HEK293 (cell line): ENCODE results near the gene MC2R.

ENCODE experiments used
- CTCF ChIA-PET: fragments of 350-600 bp; formaldehyde crosslinking; extraction: SDS; loops from one replicate; lab custom pipeline; 2021; ENCODE audit warnings: antibody characterized with exemption; lab: Yijun Ruan, JAX
- POLR2A ChIA-PET: fragments of 300-600 bp; formaldehyde crosslinking; extraction: SDS; loops from one replicate; lab custom pipeline; 2020; ENCODE audit warnings: antibody characterized with exemption, inconsistent platforms; lab: Yijun Ruan, JAX
- H3K27ac ChIP-seq: fragments of 200-500 bp; sonication (Bioruptor generic); 2 replicates; pipeline ENCODE4 v1.5.1; 2014; ENCODE audit warnings: low read depth, low read length, control low read depth, inconsistent platforms; ENCODE audit errors: extremely low read depth
- H3K36me3 ChIP-seq, 2 experiments: fragments of 200-500 bp in 1 of 2; sonication (Bioruptor generic) in 1 of 2; 1 replicate in 1 of 2; 2 replicates in 1 of 2; pipeline ENCODE4 v1.5.1; 2014 to 2017; ENCODE audit warnings: inconsistent platforms in 2 of 2, low read length in 2 of 2; ENCODE audit not compliant: control insufficient read depth in 2 of 2, insufficient read depth in 1 of 2
- H3K4me1 ChIP-seq: fragments of 200-500 bp; sonication (Bioruptor generic); 2 replicates; pipeline ENCODE4 v1.5.1; 2014; ENCODE audit warnings: mild to moderate bottlenecking, low read length, inconsistent platforms; ENCODE audit not compliant: control insufficient read depth, insufficient read depth
- H3K4me3 ChIP-seq: 2 replicates; pipeline ENCODE4 v1.5.1; 2011; ENCODE audit warnings: low read depth, mild to moderate bottlenecking, control low read depth, low read length, moderate library complexity
- H3K9me3 ChIP-seq: fragments of 200-500 bp; sonication (Bioruptor generic); 2 replicates; pipeline ENCODE4 v1.5.1; 2014; ENCODE audit warnings: low read depth, low read length, inconsistent platforms; ENCODE audit not compliant: control insufficient read depth, insufficient read depth
- FEZF1 ChIP-seq: fragments of 450-650 bp; formaldehyde crosslinking; IDR thresholded peaks from 2 replicates; pipeline ENCODE4 v1.5.1; 2016; ENCODE audit warnings: missing biosample characterization, missing genetic modification characterization
- GFI1B ChIP-seq: fragments of 450-650 bp; formaldehyde crosslinking; IDR thresholded peaks from 2 replicates; pipeline ENCODE4 v1.5.1; 2016; ENCODE audit warnings: missing biosample characterization, missing genetic modification characterization
- KLF7 ChIP-seq: fragments of 450-650 bp; formaldehyde crosslinking; IDR thresholded peaks from 2 replicates; pipeline ENCODE4 v1.5.1; 2016; ENCODE audit warnings: missing biosample characterization, missing genetic modification characterization, borderline replicate concordance
- MZF1 ChIP-seq: fragments of 450-650 bp; formaldehyde crosslinking; IDR thresholded peaks from 2 replicates; pipeline ENCODE4 v1.5.1; 2017; ENCODE audit warnings: missing biosample characterization, missing genetic modification characterization, borderline replicate concordance
- REST ChIP-seq: fragments of 450-650 bp; formaldehyde crosslinking; IDR thresholded peaks from 2 replicates; pipeline ENCODE4 v1.5.1; 2016; ENCODE audit warnings: missing biosample characterization, missing genetic modification characterization
- ZFP3 ChIP-seq: fragments of 450-650 bp; formaldehyde crosslinking; IDR thresholded peaks from 2 replicates; pipeline ENCODE4 v1.5.1; 2016; ENCODE audit warnings: low read depth, missing biosample characterization, missing genetic modification characterization
- ZNF10 ChIP-seq: fragments of 450-650 bp; formaldehyde crosslinking; IDR thresholded peaks from 2 replicates; pipeline ENCODE4 v1.5.1; 2017; ENCODE audit warnings: missing biosample characterization, missing genetic modification characterization
- ZNF121 ChIP-seq: fragments of 450-650 bp; formaldehyde crosslinking; IDR thresholded peaks from 2 replicates; pipeline ENCODE4 v1.5.1; 2016; ENCODE audit warnings: missing biosample characterization, missing genetic modification characterization
- ZNF138 ChIP-seq: fragments of 450-650 bp; formaldehyde crosslinking; IDR thresholded peaks from 2 replicates; pipeline ENCODE4 v1.5.1; 2016; ENCODE audit warnings: missing biosample characterization, missing genetic modification characterization, borderline replicate concordance
- ZNF223 ChIP-seq: fragments of 450-650 bp; formaldehyde crosslinking; IDR thresholded peaks from 2 replicates; pipeline ENCODE4 v1.5.1; 2016; ENCODE audit warnings: missing biosample characterization, missing genetic modification characterization
- ZNF23 ChIP-seq: fragments of 450-650 bp; formaldehyde crosslinking; IDR thresholded peaks from 2 replicates; pipeline ENCODE4 v1.5.1; 2016; ENCODE audit warnings: missing biosample characterization, missing genetic modification characterization, borderline replicate concordance
- ZNF248 ChIP-seq: fragments of 450-650 bp; formaldehyde crosslinking; IDR thresholded peaks from 2 replicates; pipeline ENCODE4 v1.5.1; 2017; ENCODE audit warnings: missing biosample characterization, missing genetic modification characterization
- ZNF311 ChIP-seq: fragments of 450-650 bp; formaldehyde crosslinking; IDR thresholded peaks from 2 replicates; pipeline ENCODE4 v1.5.1; 2017; ENCODE audit warnings: missing biosample characterization, missing genetic modification characterization, borderline replicate concordance
- ZNF423 ChIP-seq: fragments of 450-650 bp; formaldehyde crosslinking; IDR thresholded peaks from 2 replicates; pipeline ENCODE4 v1.5.1; 2016; ENCODE audit warnings: missing biosample characterization, missing genetic modification characterization
- ZNF426 ChIP-seq: fragments of 450-650 bp; formaldehyde crosslinking; IDR thresholded peaks from 2 replicates; pipeline ENCODE4 v1.5.1; 2017; ENCODE audit warnings: missing biosample characterization, missing genetic modification characterization, mild to moderate bottlenecking, inconsistent platforms, moderate library complexity
- ZNF571 ChIP-seq: fragments of 450-650 bp; formaldehyde crosslinking; IDR thresholded peaks from 2 replicates; pipeline ENCODE4 v1.5.0; 2017; ENCODE audit warnings: missing biosample characterization, missing genetic modification characterization
- ZNF654 ChIP-seq: fragments of 450-650 bp; formaldehyde crosslinking; IDR thresholded peaks from 2 replicates; pipeline ENCODE4 v1.5.1; 2016; ENCODE audit warnings: low read depth, missing biosample characterization, missing genetic modification characterization
- ZNF747 ChIP-seq: fragments of 450-650 bp; formaldehyde crosslinking; IDR thresholded peaks from 2 replicates; pipeline ENCODE4 v1.5.1; 2016; ENCODE audit warnings: missing biosample characterization, missing genetic modification characterization
- ZNF791 ChIP-seq: fragments of 450-650 bp; formaldehyde crosslinking; IDR thresholded peaks from 2 replicates; pipeline ENCODE4 v1.5.1; 2016; ENCODE audit warnings: missing biosample characterization, missing genetic modification characterization
- TF ChIP-seq, protein P1 (sequence below): fragments of 450-650 bp; formaldehyde crosslinking; IDR thresholded peaks from 2 replicates; pipeline ENCODE4 v1.5.1; 2017; ENCODE audit warnings: missing biosample characterization, missing genetic modification characterization

MC2R gene

DNA sequence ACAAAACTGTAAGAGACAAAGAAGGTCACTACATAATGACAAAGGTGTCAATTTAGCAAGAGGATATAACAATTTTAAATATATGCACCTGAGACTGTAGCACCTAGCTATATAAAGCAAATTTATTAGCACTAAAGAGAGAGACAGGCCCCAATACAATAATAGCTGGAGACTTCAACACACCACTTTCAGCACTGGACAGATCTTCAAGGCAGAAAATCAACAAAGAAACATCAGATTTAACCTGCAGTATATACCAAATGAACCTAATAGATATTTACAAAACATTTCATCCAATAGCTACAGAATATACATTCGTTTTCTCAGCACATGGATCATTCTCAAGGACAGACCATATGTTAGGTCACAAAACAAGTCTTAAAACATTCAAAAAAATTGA, 14.7 kb downstream of the MC2R start:
- no peak overlapping the region for H3K4me3 ChIP-seq
- ChIA-PET POLR2A (no interaction called here), CTCF (interaction anchor here (1.0 kb wide), 1 partner anchor 87 kb away, joined by 4 read pairs; no protein-coding TSS in a partner anchor)
- H3K27ac ChIP-seq = no peak overlapping the region
- H3K36me3 ChIP-seq = no peaks in the 10 kb centered on the region
- no peaks in the 10 kb centered on the region for H3K4me1 ChIP-seq
- TF ChIP-seq ZNF138 (tag by site-specific recombination) (no peak), REST (tag by site-specific recombination) (peak; percentile 69)
- H3K9me3 ChIP-seq = no peaks in the 10 kb centered on the region

DNA sequence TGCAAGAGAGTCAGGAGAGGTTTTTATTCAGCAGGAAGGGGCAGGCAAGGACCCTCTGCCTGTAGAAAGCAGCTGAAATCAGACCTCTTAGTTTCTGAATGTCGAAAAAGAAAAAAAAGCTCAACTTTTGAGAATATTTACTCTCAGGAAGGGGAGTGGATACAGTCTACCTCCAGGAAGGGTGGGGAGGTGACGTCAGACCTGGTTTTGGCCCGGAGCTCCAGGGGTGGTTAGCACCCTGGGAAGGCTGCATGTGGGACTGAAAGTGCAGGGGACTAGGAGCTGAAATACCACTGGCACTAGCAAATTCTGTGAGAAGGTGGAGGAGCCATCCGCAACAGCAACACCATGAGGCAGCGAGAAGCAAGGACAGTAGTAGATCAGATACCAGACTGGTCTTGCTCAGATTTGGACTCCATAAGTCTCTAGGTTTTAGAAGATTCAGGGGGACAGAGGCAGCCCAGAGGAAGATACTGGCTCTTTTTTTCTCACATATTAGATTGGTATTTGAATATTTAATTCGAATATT, 19.8 kb downstream of the MC2R start:
- TF ChIP-seq KLF7 (tag by site-specific recombination) = no peak
- TF ChIP-seq, all 188 proteins: peak for 0
- no peak overlapping the region for H3K4me3 ChIP-seq
- H3K4me1 ChIP-seq = no peaks in the 10 kb centered on the region
- no peak overlapping the region for H3K27ac ChIP-seq
- no peaks in the 10 kb centered on the region for H3K36me3 ChIP-seq
- ChIA-PET POLR2A (no interaction called here), CTCF (interaction anchor here (1.3 kb wide), 1 partner anchor 71 kb away, joined by 3 read pairs; the partner anchor contains the start of gene MC5R)
- no peaks in the 10 kb centered on the region for H3K9me3 ChIP-seq

GRCh38 chr18:13894531-13894930, 20.8 kb downstream of the MC2R start:
- CTCF ChIA-PET = interaction anchor here (1.3 kb wide), 1 partner anchor 70 kb away, joined by 3 read pairs; the partner anchor contains the start of gene MC5R
- H3K27ac ChIP-seq = no peak overlapping the region
- no peak overlapping the region for H3K4me3 ChIP-seq
- H3K9me3 ChIP-seq = no peaks in the 10 kb centered on the region
- H3K36me3 ChIP-seq = no peaks in the 10 kb centered on the region
- POLR2A ChIA-PET = no interaction called here
- TF ChIP-seq ZNF426 (tag by site-specific recombination) (no peak), MZF1 (no peak), ZNF223 (tag by site-specific recombination) (no peak), ZNF654 (tag by site-specific recombination) (no peak), ZNF10 (no peak), ZNF23 (tag by site-specific recombination) (no peak), ZNF423 (tag by site-specific recombination) (no peak), ZNF121 (tag by site-specific recombination) (no peak), GFI1B (tag by site-specific recombination) (no peak), ZNF248 (tag by site-specific recombination) (no peak), ZNF791 (tag by site-specific recombination) (no peak)
- H3K4me1 ChIP-seq = no peaks in the 10 kb centered on the region

- TF ChIP-seq ZNF571 (no peak), ZNF747 (no peak), ZFP3 (tag by site-specific recombination) (no peak), ZNF311 (tag by site-specific recombination) (no peak), FEZF1 (tag by site-specific recombination) (no peak)
- TF ChIP-seq, protein P1, sequence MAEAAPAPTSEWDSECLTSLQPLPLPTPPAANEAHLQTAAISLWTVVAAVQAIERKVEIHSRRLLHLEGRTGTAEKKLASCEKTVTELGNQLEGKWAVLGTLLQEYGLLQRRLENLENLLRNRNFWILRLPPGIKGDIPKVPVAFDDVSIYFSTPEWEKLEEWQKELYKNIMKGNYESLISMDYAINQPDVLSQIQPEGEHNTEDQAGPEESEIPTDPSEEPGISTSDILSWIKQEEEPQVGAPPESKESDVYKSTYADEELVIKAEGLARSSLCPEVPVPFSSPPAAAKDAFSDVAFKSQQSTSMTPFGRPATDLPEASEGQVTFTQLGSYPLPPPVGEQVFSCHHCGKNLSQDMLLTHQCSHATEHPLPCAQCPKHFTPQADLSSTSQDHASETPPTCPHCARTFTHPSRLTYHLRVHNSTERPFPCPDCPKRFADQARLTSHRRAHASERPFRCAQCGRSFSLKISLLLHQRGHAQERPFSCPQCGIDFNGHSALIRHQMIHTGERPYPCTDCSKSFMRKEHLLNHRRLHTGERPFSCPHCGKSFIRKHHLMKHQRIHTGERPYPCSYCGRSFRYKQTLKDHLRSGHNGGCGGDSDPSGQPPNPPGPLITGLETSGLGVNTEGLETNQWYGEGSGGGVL (tag by site-specific recombination) = no peak
- no peaks in the 10 kb centered on the region for H3K4me1 ChIP-seq
- POLR2A ChIA-PET = no interaction called here
- H3K9me3 ChIP-seq = no peaks in the 10 kb centered on the region
- CTCF ChIA-PET = interaction anchor here (1.3 kb wide), 1 partner anchor 17 kb away, joined by 3 read pairs; no protein-coding TSS in a partner anchor
- no peak overlapping the region for H3K4me3 ChIP-seq
- H3K27ac ChIP-seq = no peak overlapping the region
- H3K36me3 ChIP-seq = no peaks in the 10 kb centered on the region
These were observed 21.9 kb downstream of the MC2R start for GRCh38 chr18:13893418-13893760.
